Cardiac ventricle fibroblast (primary cell): ENCODE data around the gene URI1. TPM values are rescaled to one million over a fixed set of nuclear protein-coding genes. Genes with fewer than 3 reads are reported as not detected.

Source experiments
- total RNA-seq: library from RNA; depleted of rRNA; stranded (reverse); fragments of >200 nt; gene quantifications from 2 replicates; pipeline ENCODE4 v1.2.3, GENCODE V29; 2015

URI1 gene, protein sequence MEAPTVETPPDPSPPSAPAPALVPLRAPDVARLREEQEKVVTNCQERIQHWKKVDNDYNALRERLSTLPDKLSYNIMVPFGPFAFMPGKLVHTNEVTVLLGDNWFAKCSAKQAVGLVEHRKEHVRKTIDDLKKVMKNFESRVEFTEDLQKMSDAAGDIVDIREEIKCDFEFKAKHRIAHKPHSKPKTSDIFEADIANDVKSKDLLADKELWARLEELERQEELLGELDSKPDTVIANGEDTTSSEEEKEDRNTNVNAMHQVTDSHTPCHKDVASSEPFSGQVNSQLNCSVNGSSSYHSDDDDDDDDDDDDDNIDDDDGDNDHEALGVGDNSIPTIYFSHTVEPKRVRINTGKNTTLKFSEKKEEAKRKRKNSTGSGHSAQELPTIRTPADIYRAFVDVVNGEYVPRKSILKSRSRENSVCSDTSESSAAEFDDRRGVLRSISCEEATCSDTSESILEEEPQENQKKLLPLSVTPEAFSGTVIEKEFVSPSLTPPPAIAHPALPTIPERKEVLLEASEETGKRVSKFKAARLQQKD
- 38.5 and 44.4 TPM in 2 replicates for total RNA-seq

DNA sequence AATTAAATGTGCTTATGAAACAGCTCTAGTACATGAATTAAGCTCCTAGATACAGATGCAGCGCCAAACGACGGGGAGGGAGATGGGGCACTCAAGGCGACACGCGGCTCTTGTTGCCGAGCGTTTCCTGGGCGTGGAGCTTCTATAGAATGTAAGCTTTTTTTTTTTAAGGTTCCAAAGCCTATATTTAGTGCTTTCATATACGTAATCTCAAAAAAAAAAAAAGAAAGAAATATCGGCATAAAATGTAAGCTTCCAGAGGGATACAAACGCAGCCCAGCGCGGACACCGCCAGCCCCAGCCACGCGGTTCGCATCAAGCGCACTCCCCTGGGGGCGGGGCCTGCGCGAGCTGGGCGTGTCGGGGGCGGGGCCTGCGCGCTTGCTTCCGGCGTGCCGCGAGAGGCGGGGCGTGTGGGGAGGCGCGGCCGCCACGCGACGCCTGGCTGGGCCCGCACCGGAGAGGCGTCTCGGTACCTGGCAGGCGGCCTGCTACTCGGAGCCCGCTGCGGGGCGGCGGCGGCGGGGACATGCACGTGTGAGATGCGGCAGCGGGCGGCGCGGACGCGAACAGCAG lies at the start of gene URI1:
TSS of gene URI1 (plus strand) at position 412 of the 576 bp plus-strand sequence. CDS start 309 bp downstream, outside the sequence.

Other genes with a start within 250 kb of the URI1 start
- gene C19orf12, start 227.0 kb upstream of the URI1 start, total RNA-seq, result 19.2 and 20.3 TPM in 2 replicates
- gene CCNE1, start 130.2 kb upstream of the URI1 start, total RNA-seq, result 1.8 and 3.5 TPM in 2 replicates